Measurements from ENCODE around the gene SDS. TPM values are rescaled to one million over a fixed set of nuclear protein-coding genes. Genes with fewer than 3 reads are reported as not detected.
A peak's percentile ranks its signal among the peaks of the same experiment; 100 is the strongest.

SDS gene
- total RNA-seq, 1 donor from 2014 or later, result not detected

- H3K4me3 ChIP-seq, result no peak overlapping the region
- no peaks in the 10 kb centered on the region for H3K9me3 ChIP-seq
- no peaks in the 10 kb centered on the region for H3K36me3 ChIP-seq
- no peak for DNase-seq (ENCODE audit: extremely low spot score in 2 of 2)
- H3K27ac ChIP-seq, result no peak overlapping the region
- no peaks in the 10 kb centered on the region for H3K27me3 ChIP-seq
- no peaks in the 10 kb centered on the region for H3K4me1 ChIP-seq
- TF ChIP-seq POLR2AphosphoS5 (IDR thresholded peaks at IDR 0.05; ENCODE audit: insufficient read depth in 1 of 2, low read depth in 1 of 2) (no peak), POLR2A (IDR thresholded peaks at IDR 0.05) (no peak), CTCF (IDR thresholded peaks at IDR 0.05) (peak in 1 of 3 experiments; percentile 33)
- intact Hi-C loops (cut with DNase I), result no loop called here
Observed at GRCh38 chr12:113439606-113440030, 35.9 kb upstream of the SDS start.

GRCh38 chr12:113439301-113439597, 35.6 kb upstream of the SDS start:
- Histone ChIP-seq H3K36me3 (no peaks in the 10 kb centered on the region), H3K9me3 (no peaks in the 10 kb centered on the region), H3K27ac (no peak overlapping the region), H3K4me3 (no peak overlapping the region), H3K27me3 (no peaks in the 10 kb centered on the region), H3K4me1 (no peaks in the 10 kb centered on the region)
- TF ChIP-seq CTCF (IDR thresholded peaks at IDR 0.05), result no peak
- no peak for TF ChIP-seq POLR2AphosphoS5 (IDR thresholded peaks at IDR 0.05; ENCODE audit: insufficient read depth in 1 of 2, low read depth in 1 of 2)
- no peak for TF ChIP-seq POLR2A (IDR thresholded peaks at IDR 0.05)
- no peak for DNase-seq (ENCODE audit: extremely low spot score in 2 of 2)
- intact Hi-C loops (cut with DNase I), result no loop called here

- no peaks in the 10 kb centered on the region for H3K27me3 ChIP-seq
- no peaks in the 10 kb centered on the region for H3K4me1 ChIP-seq
- no peak for TF ChIP-seq CTCF (IDR thresholded peaks at IDR 0.05)
- no peak for TF ChIP-seq POLR2A (IDR thresholded peaks at IDR 0.05)
- TF ChIP-seq POLR2AphosphoS5 (IDR thresholded peaks at IDR 0.05; ENCODE audit: insufficient read depth in 1 of 2, low read depth in 1 of 2), result no peak
- H3K4me3 ChIP-seq, result no peak overlapping the region
- intact Hi-C loops (cut with DNase I), result no loop called here
- DNase-seq (ENCODE audit: extremely low spot score in 2 of 2), result no peak
- no peak overlapping the region for H3K27ac ChIP-seq
- no peaks in the 10 kb centered on the region for H3K9me3 ChIP-seq
- H3K36me3 ChIP-seq, result no peaks in the 10 kb centered on the region
Observed at GRCh38 chr12:113438523-113439300, 35.0 kb upstream of the SDS start.

GRCh38 chr12:113437729-113438100, 34.0 kb upstream of the SDS start:
- no peak for DNase-seq (ENCODE audit: extremely low spot score in 2 of 2)
- TF ChIP-seq POLR2A (IDR thresholded peaks at IDR 0.05) (no peak), POLR2AphosphoS5 (IDR thresholded peaks at IDR 0.05; ENCODE audit: insufficient read depth in 1 of 2, low read depth in 1 of 2) (no peak), CTCF (IDR thresholded peaks at IDR 0.05) (no peak)
- H3K36me3 ChIP-seq, result no peaks in the 10 kb centered on the region
- H3K4me1 ChIP-seq, result no peaks in the 10 kb centered on the region
- H3K9me3 ChIP-seq, result no peaks in the 10 kb centered on the region
- H3K4me3 ChIP-seq, result no peak overlapping the region
- no peak overlapping the region for H3K27ac ChIP-seq
- intact Hi-C loops (cut with DNase I), result no loop called here
- H3K27me3 ChIP-seq, result no peaks in the 10 kb centered on the region

GRCh38 chr12:113436993-113437728, 33.5 kb upstream of the SDS start:
- H3K4me3 ChIP-seq, result no peak overlapping the region
- no peak for DNase-seq (ENCODE audit: extremely low spot score in 2 of 2)
- TF ChIP-seq POLR2AphosphoS5 (IDR thresholded peaks at IDR 0.05; ENCODE audit: insufficient read depth in 1 of 2, low read depth in 1 of 2), result no peak
- TF ChIP-seq CTCF (IDR thresholded peaks at IDR 0.05), result no peak
- intact Hi-C loops (cut with DNase I), result no loop called here
- no peak overlapping the region for H3K27ac ChIP-seq
- H3K4me1 ChIP-seq, result no peaks in the 10 kb centered on the region
- H3K9me3 ChIP-seq, result no peaks in the 10 kb centered on the region
- no peaks in the 10 kb centered on the region for H3K27me3 ChIP-seq
- no peaks in the 10 kb centered on the region for H3K36me3 ChIP-seq

Measured in vagina (tissue), 2 donors.